ENCODE results near the gene CST9.

CST9 gene

GRCh38 chr20:23605867-23606651 lies at the start of gene CST9:
TSS of gene CST9 (minus strand) at chr20:23605917. CDS start at chr20:23605864, 53 bp downstream.
- no peak for DNase-seq

GRCh38 chr20:23654717-23655116 lies 49.0 kb upstream of the CST9 start:
- DNase-seq, result no peak

GRCh38 chr20:23654000-23654399 lies 48.3 kb upstream of the CST9 start:
- no peak for DNase-seq

GRCh38 chr20:23653400-23653938 lies 47.8 kb upstream of the CST9 start:
- DNase-seq, result no peak

- no peak for DNase-seq
Observed at GRCh38 chr20:23652926-23653325, 47.2 kb upstream of the CST9 start.

- DNase-seq, result no peak
Observed at GRCh38 chr20:23652371-23652770, 46.7 kb upstream of the CST9 start.

GRCh38 chr20:23651117-23651516 lies 45.4 kb upstream of the CST9 start:
- no peak for DNase-seq

GRCh38 chr20:23649830-23650417 lies 44.2 kb upstream of the CST9 start:
- no peak for DNase-seq

- no peak for DNase-seq
Observed at GRCh38 chr20:23649242-23649641, 43.5 kb upstream of the CST9 start.

GRCh38 chr20:23647346-23647745 lies 41.6 kb upstream of the CST9 start:
- no peak for DNase-seq

- no peak for DNase-seq
Observed at GRCh38 chr20:23646106-23646873, 40.6 kb upstream of the CST9 start.

GRCh38 chr20:23645575-23645974 lies 39.9 kb upstream of the CST9 start:
- DNase-seq, result no peak

GRCh38 chr20:23644164-23644563 lies 38.4 kb upstream of the CST9 start:
- DNase-seq, result no peak

- no peak for DNase-seq
Observed at GRCh38 chr20:23643659-23644058, 37.9 kb upstream of the CST9 start.

GRCh38 chr20:23641936-23642751 lies 36.4 kb upstream of the CST9 start:
- no peak for DNase-seq

GRCh38 chr20:23640671-23641667 lies 35.3 kb upstream of the CST9 start:
- DNase-seq, result no peak

- DNase-seq, result no peak
Observed at GRCh38 chr20:23640018-23640601, 34.4 kb upstream of the CST9 start.

- no peak for DNase-seq
Observed at GRCh38 chr20:23639490-23639958, 33.8 kb upstream of the CST9 start.

GRCh38 chr20:23638309-23638708 lies 32.6 kb upstream of the CST9 start:
- no peak for DNase-seq

GRCh38 chr20:23637282-23638221 lies 31.8 kb upstream of the CST9 start, which contains the start of gene CST3:
TSS of gene CST3 (minus strand) at chr20:23637955. CDS start at chr20:23637862, 93 bp downstream.
- DNase-seq, result peak; percentile 93

All from femur (tissue), 1 donor.